GM21529 (cell line): ENCODE data around the gene GSTM4.
"Not testable (repeated sequence)": the region's sequence is repeated elsewhere in the genome, so short reads cannot be mapped to it uniquely, and the experiment has no call there.

Experiments
- ATAC-seq: cut with Tn5 transposase; IDR thresholded peaks from one replicate; pipeline ENCODE4 v1.9.1; 2021; ENCODE audit not compliant: unreplicated experiment

GSTM4 gene

GRCh38 chr1:109664671-109665070 is 8.8 kb downstream of the GSTM4 start:
- no peak for ATAC-seq

GRCh38 chr1:109667452-109668122 is 11.7 kb downstream of the GSTM4 start, which contains the start of gene GSTM2:
Gene GSTM2, plus strand, starts transcription at chr1:109668057. Its CDS starts 59 bp downstream, at chr1:109668116.
- peak; percentile 94 for ATAC-seq

GRCh38 chr1:109668123-109668775 is 12.3 kb downstream of the GSTM4 start:
- ATAC-seq = no peak

GRCh38 chr1:109669246-109669948 is 13.5 kb downstream of the GSTM4 start:
- no peak for ATAC-seq

GRCh38 chr1:109669949-109670302 is 14.0 kb downstream of the GSTM4 start:
- not testable (repeated sequence) for ATAC-seq

GRCh38 chr1:109671067-109671466 is 15.2 kb downstream of the GSTM4 start:
- no peak for ATAC-seq

GRCh38 chr1:109673861-109674260 is 18.0 kb downstream of the GSTM4 start:
- ATAC-seq = not testable (repeated sequence)

- not testable (repeated sequence) for ATAC-seq
Observed at GRCh38 chr1:109676683-109677381, 20.9 kb downstream of the GSTM4 start.

GRCh38 chr1:109677459-109677858 is 21.6 kb downstream of the GSTM4 start:
- ATAC-seq = no peak

GRCh38 chr1:109678637-109679036 is 22.7 kb downstream of the GSTM4 start:
- ATAC-seq = not testable (repeated sequence)

GRCh38 chr1:109684777-109685176 is 28.9 kb downstream of the GSTM4 start:
- ATAC-seq = not testable (repeated sequence)

- not testable (repeated sequence) for ATAC-seq
Observed at GRCh38 chr1:109685399-109685798, 29.5 kb downstream of the GSTM4 start.

GRCh38 chr1:109685890-109686289 is 30.0 kb downstream of the GSTM4 start:
- not testable (repeated sequence) for ATAC-seq

- ATAC-seq = peak; percentile 16
Observed at GRCh38 chr1:109687109-109687508, 31.2 kb downstream of the GSTM4 start.

GRCh38 chr1:109687641-109688499 is 32.0 kb downstream of the GSTM4 start, which contains the start of gene GSTM1:
Gene GSTM1, plus strand, starts transcription at chr1:109687817. Its CDS starts 57 bp downstream, at chr1:109687874.
- peak; percentile 94 for ATAC-seq

- no peak for ATAC-seq
Observed at GRCh38 chr1:109689844-109690405, 34.0 kb downstream of the GSTM4 start.

- no peak for ATAC-seq
Observed at GRCh38 chr1:109691759-109692158, 35.9 kb downstream of the GSTM4 start.

GRCh38 chr1:109694400-109694799 is 38.5 kb downstream of the GSTM4 start:
- ATAC-seq = not testable (repeated sequence)

- ATAC-seq = not testable (repeated sequence)
Observed at GRCh38 chr1:109695138-109695537, 39.2 kb downstream of the GSTM4 start.

- no peak for ATAC-seq
Observed at GRCh38 chr1:109697066-109697465, 41.2 kb downstream of the GSTM4 start.
